SU-DHL-6 (cell line): ENCODE measurements around the gene CHST13.

ENCODE experiments used
- EZH2phosphoT487 ChIP-seq: fragments of 200-600 bp; sonication (generic), shearing (Covaris generic); conservative IDR thresholded peaks from 2 replicates; pipeline ENCODE4 v1.6.1; 2018; ENCODE audit warnings: mild to moderate bottlenecking, antibody characterized with exemption, low read length, moderate library complexity, mixed read lengths
- TF ChIP-seq, protein P1 (sequence below): fragments of 200-600 bp; sonication (generic); IDR thresholded peaks from one replicate; pipeline ENCODE4 v1.5.1; 2017; ENCODE audit warnings: antibody characterized with exemption, mild to moderate bottlenecking, low read length, moderate library complexity; ENCODE audit not compliant: insufficient read depth, poor library complexity, severe bottlenecking

- TF ChIP-seq, protein P1, sequence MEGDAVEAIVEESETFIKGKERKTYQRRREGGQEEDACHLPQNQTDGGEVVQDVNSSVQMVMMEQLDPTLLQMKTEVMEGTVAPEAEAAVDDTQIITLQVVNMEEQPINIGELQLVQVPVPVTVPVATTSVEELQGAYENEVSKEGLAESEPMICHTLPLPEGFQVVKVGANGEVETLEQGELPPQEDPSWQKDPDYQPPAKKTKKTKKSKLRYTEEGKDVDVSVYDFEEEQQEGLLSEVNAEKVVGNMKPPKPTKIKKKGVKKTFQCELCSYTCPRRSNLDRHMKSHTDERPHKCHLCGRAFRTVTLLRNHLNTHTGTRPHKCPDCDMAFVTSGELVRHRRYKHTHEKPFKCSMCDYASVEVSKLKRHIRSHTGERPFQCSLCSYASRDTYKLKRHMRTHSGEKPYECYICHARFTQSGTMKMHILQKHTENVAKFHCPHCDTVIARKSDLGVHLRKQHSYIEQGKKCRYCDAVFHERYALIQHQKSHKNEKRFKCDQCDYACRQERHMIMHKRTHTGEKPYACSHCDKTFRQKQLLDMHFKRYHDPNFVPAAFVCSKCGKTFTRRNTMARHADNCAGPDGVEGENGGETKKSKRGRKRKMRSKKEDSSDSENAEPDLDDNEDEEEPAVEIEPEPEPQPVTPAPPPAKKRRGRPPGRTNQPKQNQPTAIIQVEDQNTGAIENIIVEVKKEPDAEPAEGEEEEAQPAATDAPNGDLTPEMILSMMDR = no peak
- TF ChIP-seq EZH2phosphoT487 = no peak
Measured at GRCh38 chr3:126498929-126499328, 25.0 kb upstream of the CHST13 start.
